ENCODE measurements around the gene WASHC2C.
"Not testable (repeated sequence)": the region's sequence is repeated elsewhere in the genome, so short reads cannot be mapped to it uniquely, and the experiment has no call there.

DNA sequence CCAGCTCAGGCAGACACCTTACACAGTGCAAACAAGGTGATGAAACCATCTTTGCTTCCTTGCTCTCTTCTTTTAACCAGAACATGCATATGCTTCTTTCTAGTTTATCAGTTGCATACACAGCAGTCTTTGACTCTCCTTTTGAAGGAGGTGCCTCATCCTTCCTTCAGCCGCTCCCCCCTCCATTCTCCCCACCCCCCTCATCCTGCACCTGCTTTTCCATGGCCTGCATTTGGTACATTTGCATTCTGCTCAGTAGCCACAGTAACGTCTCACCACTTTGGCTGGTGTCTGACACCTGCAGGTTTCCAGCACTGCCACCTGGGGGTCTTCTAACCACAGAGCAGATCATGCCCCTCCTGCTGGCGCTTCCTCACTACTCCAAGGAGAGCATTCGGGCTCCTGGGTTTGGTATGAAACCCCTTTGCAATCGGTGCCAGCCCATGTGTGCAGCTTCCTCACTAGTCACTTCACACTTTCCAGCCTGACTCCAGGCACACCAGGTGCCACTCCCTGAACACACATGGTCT is 60.2 kb downstream of the WASHC2C start:
- TF ChIP-seq CTCF (conservative IDR thresholded peaks at IDR 0.05); ZFX (IDR thresholded peaks at IDR 0.05): not testable (repeated sequence)
